Naive thymus-derived CD4-positive, alpha-beta T cell (primary cell): Measurements from ENCODE around the gene MYORG. TPM values are rescaled to one million over a fixed set of nuclear protein-coding genes. Genes with fewer than 3 reads are reported as not detected.
A peak's percentile ranks its signal among the peaks of the same experiment; 100 is the strongest.

Source experiments
- ATAC-seq: fragments of 150-1000 bp; cut with Tn5 transposase; 2 replicates; pipeline ENCODE4 v1.10.0; 2021; ENCODE audit warnings: mild to moderate bottlenecking, moderate library complexity
- CTCF ChIA-PET: fragments of 350-600 bp; sonication (Branson Sonifier 250); formaldehyde crosslinking; loops from one replicate; lab custom pipeline; 2021; ENCODE audit warnings: antibody characterized with exemption; lab: Charles Lee
- POLR2A ChIA-PET: fragments of 350-600 bp; sonication (Branson Sonifier 250); formaldehyde crosslinking; loops from one replicate; lab custom pipeline; 2021; ENCODE audit warnings: antibody characterized with exemption, inconsistent platforms; lab: Charles Lee
- DNase-seq, 9 donors: peaks; one replicate each; pipeline versions ENCODE4 v3.0.0 to v3.0.0-alpha.2; 2020 to 2022; ENCODE audit warnings: mixed read lengths in 1 of 9
- H3K27ac ChIP-seq: one replicate; pipeline ENCODE4 v1.7.0; 2013; ENCODE audit warnings: mild to moderate bottlenecking, low read depth, low read length, moderate library complexity
- H3K27me3 ChIP-seq, 2 donors: one replicate each; pipeline ENCODE4 v1.7.0; 2013; ENCODE audit warnings: low read length in 2 of 2, mild to moderate bottlenecking in 2 of 2, moderate library complexity in 2 of 2; ENCODE audit not compliant: control insufficient read depth in 2 of 2, insufficient read depth in 2 of 2
- H3K36me3 ChIP-seq, 3 experiments: 1 replicate in 2 of 3; 2 replicates in 1 of 3; pipeline ENCODE4 v1.7.0; 2013; ENCODE audit warnings: low read length in 3 of 3, mild to moderate bottlenecking in 3 of 3, moderate library complexity in 1 of 3; ENCODE audit not compliant: insufficient read depth in 3 of 3, control insufficient read depth in 2 of 3
- H3K4me1 ChIP-seq, 2 donors: one replicate each; pipeline ENCODE4 v1.7.0; 2013; ENCODE audit warnings: low read length in 2 of 2, mild to moderate bottlenecking in 2 of 2, moderate library complexity in 1 of 2; ENCODE audit not compliant: control insufficient read depth in 2 of 2, insufficient read depth in 2 of 2
- H3K4me3 ChIP-seq: 2 replicates; pipeline ENCODE4 v1.7.0; 2013; ENCODE audit warnings: mild to moderate bottlenecking, low read length
- H3K9me3 ChIP-seq, 3 experiments: 1 replicate in 2 of 3; 2 replicates in 1 of 3; pipeline ENCODE4 v1.7.0; 2013; ENCODE audit warnings: low read length in 3 of 3; ENCODE audit not compliant: control insufficient read depth in 2 of 3
- H3K27ac Mint-ChIP-seq, 9 donors: one replicate each; pipeline ENCODE4 v1.8.0; 2020 to 2022; ENCODE audit warnings: mixed read lengths in 9 of 9, mild to moderate bottlenecking in 8 of 9, moderate library complexity in 5 of 9, inconsistent platforms in 2 of 9
- H3K27me3 Mint-ChIP-seq, 5 donors: one replicate each; pipeline ENCODE4 v1.8.0; 2021 to 2022; ENCODE audit warnings: mixed read lengths in 5 of 5, mild to moderate bottlenecking in 1 of 5
- H3K36me3 Mint-ChIP-seq, 5 donors: one replicate each; pipeline ENCODE4 v1.8.0; 2020 to 2022; ENCODE audit warnings: mixed read lengths in 5 of 5, mild to moderate bottlenecking in 3 of 5, inconsistent platforms in 1 of 5
- H3K4me1 Mint-ChIP-seq, 7 donors: one replicate each; pipeline ENCODE4 v1.8.0; 2020 to 2022; ENCODE audit warnings: mixed read lengths in 7 of 7, mild to moderate bottlenecking in 3 of 7, inconsistent platforms in 1 of 7
- H3K4me3 Mint-ChIP-seq, 10 donors: one replicate each; pipeline ENCODE4 v1.8.0; 2020 to 2022; ENCODE audit warnings: mild to moderate bottlenecking in 10 of 10, mixed read lengths in 10 of 10, moderate library complexity in 6 of 10, inconsistent platforms in 2 of 10
- H3K9me3 Mint-ChIP-seq, 11 donors: one replicate each; pipeline ENCODE4 v1.8.0; 2020 to 2022; ENCODE audit warnings: mixed read lengths in 11 of 11, mild to moderate bottlenecking in 4 of 11, inconsistent platforms in 1 of 11, moderate library complexity in 1 of 11
- intact Hi-C, 2 donors: fragments of 100-400 bp; cut with micrococcal nuclease; formaldehyde crosslinking; loops; one replicate each; pipeline ENCODE4 v1.15.1; 2023
- polyA plus RNA-seq, 2 donors: library from polyadenylated mRNA; unstranded; fragments of 300-500 nt; fragmentation: Illumina TruSeq; gene quantifications; one replicate each; pipeline ENCODE4 v1.2.3, GENCODE V29; 2021
- total RNA-seq, 6 experiments: library from RNA in 5 of 6; stranded (reverse) in 5 of 6; gene quantifications; 1 replicate in 5 of 6; 2 replicates in 1 of 6; pipeline ENCODE4 v1.2.3 and lab custom pipeline; 2021 to 2026

The MYORG gene
- total RNA-seq = 1 to 10 TPM in 2 of 5 experiments, under 1 TPM in 3; 0.60 to 1.9 (median 0.78) TPM
- 1 to 10 TPM in 1 of 2 donors, under 1 TPM in 1; 0.28 to 1.4 TPM for polyA plus RNA-seq
- 1.7 reads per million, percentile 7 among the genes with 10 or more reads in this experiment for total RNA-seq (lab: John Stamatoyannopoulos, UW)

DNA sequence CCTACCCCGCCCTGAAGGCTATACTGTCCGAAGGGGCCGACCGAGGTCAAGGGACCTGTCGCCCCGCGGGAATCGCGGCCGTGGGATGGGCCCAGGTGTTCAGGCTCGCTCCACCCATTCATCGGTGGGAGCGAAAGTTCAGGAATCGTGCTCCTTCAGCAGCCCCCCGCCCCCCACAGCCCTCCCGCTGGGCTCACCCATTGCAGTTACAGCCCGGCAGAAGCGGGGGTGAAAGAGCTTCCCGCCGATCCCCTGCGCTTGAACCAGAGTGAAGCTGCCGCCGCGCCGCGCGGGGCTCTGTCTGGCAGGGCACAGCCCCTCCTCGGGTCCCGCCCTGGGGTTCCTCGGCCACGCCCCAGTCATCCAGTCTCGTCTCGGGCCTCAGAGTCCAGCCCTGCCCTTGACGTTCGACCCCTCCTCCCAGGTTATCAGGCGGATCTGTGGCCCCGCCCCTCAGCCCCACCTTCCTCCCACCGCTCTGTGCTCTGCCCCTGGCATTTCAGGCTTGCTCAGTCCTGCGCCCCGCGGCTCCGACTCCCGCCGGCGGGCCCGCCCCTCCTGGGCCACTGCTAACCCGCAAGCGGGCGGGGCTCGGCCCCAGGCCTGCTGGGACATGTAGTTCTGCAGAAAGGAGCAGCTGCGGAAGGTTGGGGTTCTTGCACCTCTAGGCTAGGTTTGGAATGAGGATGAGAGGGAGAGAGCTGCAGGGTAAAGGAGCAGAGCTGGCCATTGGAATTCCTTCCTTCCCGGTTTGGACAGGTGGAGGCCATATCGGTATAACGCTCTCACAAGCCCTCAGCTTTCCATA is at the start of gene MYORG:
Gene MYORG, minus strand, starts transcription at position 303 of the 808 bp plus-strand sequence. CDS start 3,955 bp downstream, outside the sequence.
- ATAC-seq = peak; percentile 86
- H3K4me1 ChIP-seq = peaks cover 16 to 22% of the 10 kb centered on the region in 2 donors
- peak within 1 kb of the TSS; percentile 57 for H3K27ac ChIP-seq
- Mint-ChIP-seq H3K9me3 (no peaks in the 10 kb centered on the region), H3K27ac (peak within 1 kb of the TSS; percentile 52 to 92 (median 81)), H3K4me1 (peaks cover 27 to 49% (median 45%) of the 10 kb centered on the region in 7 donors), H3K4me3 (peak within 1 kb of the TSS; percentile 78 to 94 (median 91)), H3K36me3 (peaks cover 0 to 4% (median 0%) of the 10 kb centered on the region in 5 donors), H3K27me3 (peaks cover 0 to 5% (median 0%) of the 10 kb centered on the region in 5 donors)
- no peaks in the 10 kb centered on the region for H3K9me3 ChIP-seq
- no peaks in the 10 kb centered on the region for H3K36me3 ChIP-seq
- CTCF ChIA-PET = interaction anchor here (1.7 to 5.2 kb wide), 3 partner anchors 13 to 45 kb away, joined by 4 to 39 read pairs (median 10); no protein-coding TSS in a partner anchor
- H3K27me3 ChIP-seq = no peaks in the 10 kb centered on the region
- POLR2A ChIA-PET = interaction anchor here (0.7 to 6.1 kb wide), 7 partner anchors 43 to 365 kb away, joined by 3 to 62 read pairs (median 3); partner anchors contain the start of gene DCTN3
- DNase-seq = peak; percentile 85 to 96 (median 93)
- peak within 1 kb of the TSS; percentile 82 for H3K4me3 ChIP-seq
- intact Hi-C loops = loop anchor here (1.0 to 10.0 kb wide), 21 partner anchors 27 to 1824 kb away; partner anchors contain the start of genes DCAF12 (in 2 of the 2), UBAP1 (in 2 of the 2), APTX (in 1 of the 2) and CLTA (in 1 of the 2)

- no peaks in the 10 kb centered on the region for H3K27me3 Mint-ChIP-seq
- no peaks in the 10 kb centered on the region for H3K9me3 Mint-ChIP-seq
- no peak overlapping the region for H3K27ac Mint-ChIP-seq
- H3K4me3 Mint-ChIP-seq = no peak overlapping the region
- Histone ChIP-seq H3K27me3 (no peaks in the 10 kb centered on the region), H3K36me3 (no peaks in the 10 kb centered on the region), H3K27ac (no peak overlapping the region), H3K4me1 (no peaks in the 10 kb centered on the region), H3K9me3 (no peaks in the 10 kb centered on the region), H3K4me3 (no peak overlapping the region)
- intact Hi-C loops = no loop called here
- ChIA-PET CTCF (no interaction called here), POLR2A (no interaction called here)
- ATAC-seq (no peak), DNase-seq (no peak)
- peaks cover 0 to 7% (median 0%) of the 10 kb centered on the region in 7 donors for H3K4me1 Mint-ChIP-seq
- peaks cover 0 to 17% (median 0%) of the 10 kb centered on the region in 5 donors for H3K36me3 Mint-ChIP-seq
These were observed 43.2 kb upstream of the MYORG start for GRCh38 chr9:34419716-34420504.

DNA sequence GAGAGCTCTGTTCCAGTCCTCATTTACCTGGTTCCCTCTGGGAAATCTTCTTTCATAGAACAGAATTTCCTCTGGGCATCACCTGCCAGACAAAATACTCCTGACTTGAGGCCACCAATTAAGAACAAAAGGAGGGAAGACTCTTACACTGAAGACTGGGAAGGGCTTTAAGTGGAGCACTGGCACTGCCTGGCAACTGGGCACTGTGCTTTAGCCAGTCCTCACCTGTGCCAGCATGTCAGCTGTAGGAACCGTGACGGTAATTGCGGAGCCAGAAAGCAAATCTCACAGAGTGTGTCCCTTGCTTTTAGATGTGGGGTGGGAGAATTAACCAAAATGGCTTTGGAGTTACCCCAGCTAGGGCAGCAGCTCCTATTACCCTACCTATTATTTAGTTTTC is 41.0 kb upstream of the MYORG start:
- Histone ChIP-seq H3K4me3 (no peak overlapping the region), H3K9me3 (no peaks in the 10 kb centered on the region), H3K4me1 (no peaks in the 10 kb centered on the region), H3K36me3 (no peaks in the 10 kb centered on the region), H3K27me3 (no peaks in the 10 kb centered on the region), H3K27ac (no peak overlapping the region)
- H3K4me1 Mint-ChIP-seq = peaks cover 0 to 2% (median 0%) of the 10 kb centered on the region in 7 donors
- H3K27me3 Mint-ChIP-seq = no peaks in the 10 kb centered on the region
- H3K27ac Mint-ChIP-seq = no peak overlapping the region
- ATAC-seq = no peak
- intact Hi-C loops = no loop called here
- CTCF ChIA-PET = no interaction called here
- POLR2A ChIA-PET = no interaction called here
- peaks cover 0 to 2% (median 0%) of the 10 kb centered on the region in 11 donors for H3K9me3 Mint-ChIP-seq
- DNase-seq = no peak
- no peak overlapping the region for H3K4me3 Mint-ChIP-seq
- peaks cover 0 to 15% (median 0%) of the 10 kb centered on the region in 5 donors for H3K36me3 Mint-ChIP-seq

GRCh38 chr9:34413231-34413852 is 36.6 kb upstream of the MYORG start:
- peaks cover 0 to 21% (median 5%) of the 10 kb centered on the region in 5 donors for H3K36me3 Mint-ChIP-seq
- H3K27ac ChIP-seq = no peak overlapping the region
- H3K27me3 ChIP-seq = no peaks in the 10 kb centered on the region
- ChIA-PET CTCF (interaction anchor here (1.5 kb wide), 1 partner anchor 9 kb away, joined by 5 read pairs; no protein-coding TSS in a partner anchor), POLR2A (no interaction called here)
- H3K4me3 Mint-ChIP-seq = no peak overlapping the region
- H3K4me3 ChIP-seq = no peak overlapping the region
- intact Hi-C loops = no loop called here
- peaks cover 0 to 6% (median 0%) of the 10 kb centered on the region in 11 donors for H3K9me3 Mint-ChIP-seq
- no peaks in the 10 kb centered on the region for H3K9me3 ChIP-seq
- H3K4me1 Mint-ChIP-seq = peaks cover 0 to 14% (median 0%) of the 10 kb centered on the region in 7 donors
- no peak overlapping the region for H3K27ac Mint-ChIP-seq
- peak in 6 of 9 donors; percentile 5 to 36 (median 20) for DNase-seq
- no peaks in the 10 kb centered on the region for H3K4me1 ChIP-seq
- no peaks in the 10 kb centered on the region for H3K36me3 ChIP-seq
- no peak for ATAC-seq
- no peaks in the 10 kb centered on the region for H3K27me3 Mint-ChIP-seq

- peaks cover 0 to 14% (median 0%) of the 10 kb centered on the region in 7 donors for H3K4me1 Mint-ChIP-seq
- Histone ChIP-seq H3K27ac (no peak overlapping the region), H3K4me3 (no peak overlapping the region), H3K27me3 (no peaks in the 10 kb centered on the region), H3K4me1 (no peaks in the 10 kb centered on the region), H3K36me3 (no peaks in the 10 kb centered on the region), H3K9me3 (no peaks in the 10 kb centered on the region)
- POLR2A ChIA-PET = interaction anchor here (0.6 kb wide), 1 partner anchor 61 kb away, joined by 3 read pairs; no protein-coding TSS in a partner anchor
- ATAC-seq = no peak
- intact Hi-C loops = no loop called here
- H3K27ac Mint-ChIP-seq = no peak overlapping the region
- H3K36me3 Mint-ChIP-seq = peaks cover 0 to 14% (median 5%) of the 10 kb centered on the region in 5 donors
- CTCF ChIA-PET = interaction anchor here (1.5 kb wide), 1 partner anchor 8 kb away, joined by 5 read pairs; no protein-coding TSS in a partner anchor
- peaks cover 0 to 6% (median 0%) of the 10 kb centered on the region in 11 donors for H3K9me3 Mint-ChIP-seq
- H3K27me3 Mint-ChIP-seq = no peaks in the 10 kb centered on the region
- H3K4me3 Mint-ChIP-seq = no peak overlapping the region
- DNase-seq = no peak
These were observed 35.6 kb upstream of the MYORG start for GRCh38 chr9:34412336-34412735.

DNA sequence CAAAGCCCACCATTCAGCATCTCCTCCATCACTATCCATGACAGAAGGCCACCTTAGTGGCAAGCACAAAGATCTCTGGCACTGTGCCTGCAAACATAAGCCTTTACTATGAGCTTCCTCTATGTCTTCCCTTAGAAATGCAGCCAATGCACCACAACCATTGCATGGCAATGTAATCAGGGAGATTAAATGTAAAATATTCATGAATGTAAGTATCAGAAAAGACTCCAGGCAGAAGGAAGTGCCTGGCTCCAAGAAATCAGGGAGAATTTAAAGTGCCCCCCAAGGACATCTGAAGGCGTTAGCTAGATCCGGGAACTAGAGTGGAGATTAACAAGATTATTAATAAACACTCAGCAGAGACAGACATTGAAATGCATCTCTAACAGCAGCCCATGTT is 32.5 kb upstream of the MYORG start:
- peaks cover 0 to 6% (median 0%) of the 10 kb centered on the region in 11 donors for H3K9me3 Mint-ChIP-seq
- peaks cover 0 to 18% (median 5%) of the 10 kb centered on the region in 5 donors for H3K36me3 Mint-ChIP-seq
- no peaks in the 10 kb centered on the region for H3K27me3 ChIP-seq
- no peak overlapping the region for H3K27ac ChIP-seq
- H3K4me1 ChIP-seq = no peaks in the 10 kb centered on the region
- no peaks in the 10 kb centered on the region for H3K36me3 ChIP-seq
- POLR2A ChIA-PET = no interaction called here
- CTCF ChIA-PET = no interaction called here
- H3K4me1 Mint-ChIP-seq = peaks cover 0 to 14% (median 0%) of the 10 kb centered on the region in 7 donors
- H3K4me3 ChIP-seq = no peak overlapping the region
- H3K9me3 ChIP-seq = no peaks in the 10 kb centered on the region
- ATAC-seq (no peak), DNase-seq (no peak)
- H3K27ac Mint-ChIP-seq = no peak overlapping the region
- no peak overlapping the region for H3K4me3 Mint-ChIP-seq
- intact Hi-C loops = loop anchor here in 1 of 2 donors (10.0 kb wide), 1 partner anchor 186 kb away; no protein-coding TSS in a partner anchor
- no peaks in the 10 kb centered on the region for H3K27me3 Mint-ChIP-seq
